BLaER1 (cell line): ENCODE data around the gene NLGN3.

Experiments used
- H3K27ac ChIP-seq: shearing (Covaris generic); formaldehyde crosslinking; 2 replicates; pipeline ENCODE4 v1.8.1; 2022
- H3K27me3 ChIP-seq: shearing (Covaris generic); formaldehyde crosslinking; 2 replicates; pipeline ENCODE4 v1.8.1; 2022
- H3K36me3 ChIP-seq: shearing (Covaris generic); formaldehyde crosslinking; 2 replicates; pipeline ENCODE4 v1.8.1; 2022
- H3K4me1 ChIP-seq: shearing (Covaris generic); formaldehyde crosslinking; 2 replicates; pipeline ENCODE4 v1.8.1; 2022
- H3K4me2 ChIP-seq: shearing (Covaris generic); formaldehyde crosslinking; 2 replicates; pipeline ENCODE4 v1.8.1; 2022
- H3K4me3 ChIP-seq: shearing (Covaris generic); formaldehyde crosslinking; 2 replicates; pipeline ENCODE4 v1.8.1; 2022
- H3K9ac ChIP-seq: shearing (Covaris generic); formaldehyde crosslinking; 2 replicates; pipeline ENCODE4 v1.8.1; 2022
- H3K9me3 ChIP-seq: shearing (Covaris generic); formaldehyde crosslinking; 2 replicates; pipeline ENCODE4 v1.8.1; 2022
- H4K20me1 ChIP-seq: shearing (Covaris generic); formaldehyde crosslinking; 2 replicates; pipeline ENCODE4 v1.8.1; 2022
- Cebpa-rat ChIP-seq: shearing (Covaris generic); IDR thresholded peaks from 2 replicates; pipeline ENCODE4 v1.8.1; 2022

Gene NLGN3

DNA sequence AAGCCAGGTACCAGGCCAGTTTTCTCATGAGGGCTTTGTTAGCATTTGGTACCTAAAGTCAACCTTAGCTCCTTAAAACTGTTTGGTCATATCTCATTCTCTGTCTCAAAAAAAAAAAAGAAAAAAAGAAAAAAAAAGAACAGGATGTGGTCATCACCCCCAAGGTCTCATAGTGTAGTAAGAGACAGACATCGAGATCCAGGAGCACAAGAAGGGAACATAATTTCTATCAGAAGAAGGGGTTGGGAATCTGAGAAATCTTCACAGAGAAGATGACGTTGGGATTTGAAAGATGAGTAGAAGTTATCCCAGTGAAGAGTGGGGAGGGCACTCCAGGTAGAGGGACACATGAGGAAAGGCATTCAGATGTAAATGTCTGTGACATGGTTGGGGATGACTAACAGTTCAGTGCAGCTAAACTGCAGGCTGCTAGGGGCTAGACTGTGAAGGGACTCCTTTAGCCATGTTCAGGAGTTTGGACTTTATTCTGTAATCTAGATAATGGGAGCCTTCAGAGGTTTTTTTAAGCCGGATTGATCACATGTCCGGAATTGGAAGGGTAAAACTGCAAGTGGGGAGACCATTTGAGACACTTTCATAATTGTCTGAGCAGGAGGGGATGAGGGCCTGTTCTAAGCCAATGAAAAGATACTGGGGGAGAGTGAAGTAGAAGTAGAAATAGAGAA, 51.5 kb downstream of the NLGN3 start:
- no peak overlapping the region for H3K9ac ChIP-seq
- no peak overlapping the region for H3K27ac ChIP-seq
- no peaks in the 10 kb centered on the region for H3K9me3 ChIP-seq
- TF ChIP-seq Cebpa-rat, result no peak
- H3K4me1 ChIP-seq, result peaks cover 4% of the 10 kb centered on the region
- no peak overlapping the region for H3K4me3 ChIP-seq
- peaks cover 16% of the 10 kb centered on the region; the same call in 1 of the 2 replicates for H3K27me3 ChIP-seq
- H3K4me2 ChIP-seq, result peak overlapping the region; percentile 2; the same call in 1 of the 2 replicates
- no peaks in the 10 kb centered on the region for H4K20me1 ChIP-seq
- H3K36me3 ChIP-seq, result no peaks in the 10 kb centered on the region

- no peak for TF ChIP-seq Cebpa-rat
- Histone ChIP-seq H3K4me3 (peak overlapping the region; percentile 42; the same call in 1 of the 2 replicates), H3K27ac (peak overlapping the region; percentile 11; the same call in 1 of the 2 replicates), H3K36me3 (no peaks in the 10 kb centered on the region), H3K9ac (0 out of 2 replicates have a peak overlapping the region, but pooled peaks have one; percentile 2), H3K4me1 (peaks cover 4% of the 10 kb centered on the region), H3K9me3 (no peaks in the 10 kb centered on the region), H3K27me3 (peaks cover 16% of the 10 kb centered on the region; the same call in 1 of the 2 replicates), H4K20me1 (no peaks in the 10 kb centered on the region), H3K4me2 (peak overlapping the region; percentile 54)
These were observed 53.4 kb downstream of the NLGN3 start for GRCh38 chrX:71198066-71198465.

- H3K4me2 ChIP-seq, result no peak overlapping the region
- no peaks in the 10 kb centered on the region for H3K36me3 ChIP-seq
- no peak overlapping the region for H3K9ac ChIP-seq
- H3K4me1 ChIP-seq, result peaks cover 4% of the 10 kb centered on the region
- no peaks in the 10 kb centered on the region for H4K20me1 ChIP-seq
- no peaks in the 10 kb centered on the region for H3K9me3 ChIP-seq
- no peak overlapping the region for H3K27ac ChIP-seq
- H3K4me3 ChIP-seq, result no peak overlapping the region
- TF ChIP-seq Cebpa-rat, result no peak
- H3K27me3 ChIP-seq, result peaks cover 16% of the 10 kb centered on the region; the same call in 1 of the 2 replicates
These were observed 54.8 kb downstream of the NLGN3 start for GRCh38 chrX:71199252-71200008.

- H4K20me1 ChIP-seq, result no peaks in the 10 kb centered on the region
These were observed 66.2 kb downstream of the NLGN3 start for GRCh38 chrX:71210816-71211215.

GRCh38 chrX:71212536-71212935, 67.9 kb downstream of the NLGN3 start:
- H3K4me2 ChIP-seq, result no peak overlapping the region
- no peaks in the 10 kb centered on the region for H4K20me1 ChIP-seq
- no peaks in the 10 kb centered on the region for H3K36me3 ChIP-seq

More at GRCh38 chrX:71210816-71211215, 66.2 kb downstream of the NLGN3 start:
- Histone ChIP-seq H3K27me3 (peaks cover 33% of the 10 kb centered on the region), H3K27ac (no peak overlapping the region), H3K4me1 (no peaks in the 10 kb centered on the region), H3K9ac (no peak overlapping the region), H3K4me3 (no peak overlapping the region), H3K9me3 (no peaks in the 10 kb centered on the region), H3K36me3 (no peaks in the 10 kb centered on the region), H3K4me2 (no peak overlapping the region)
- TF ChIP-seq Cebpa-rat, result no peak

DNA sequence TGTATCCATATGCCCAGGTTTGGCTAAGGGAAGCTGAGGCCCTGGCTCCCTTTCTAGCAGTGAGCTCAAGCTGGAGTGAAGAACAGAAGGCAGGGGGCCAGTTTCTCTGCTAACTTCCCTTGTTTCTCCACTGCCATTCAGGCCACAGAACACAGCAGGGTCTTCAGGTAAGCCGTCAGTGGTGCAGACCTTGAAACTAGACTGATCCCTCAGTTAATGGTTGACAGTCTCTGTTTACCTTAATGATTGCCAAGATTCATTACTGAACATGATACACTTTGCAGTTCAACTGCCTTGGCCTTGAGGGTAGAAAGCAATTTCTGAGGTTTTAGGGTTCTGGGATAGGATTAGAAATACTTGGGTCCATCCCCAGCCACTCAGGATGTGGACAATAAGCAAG, 69.5 kb downstream of the NLGN3 start:
- peaks cover 40% of the 10 kb centered on the region for H3K27me3 ChIP-seq
- no peaks in the 10 kb centered on the region for H3K36me3 ChIP-seq
- H3K9me3 ChIP-seq, result no peaks in the 10 kb centered on the region
- no peak overlapping the region for H3K4me3 ChIP-seq
- H4K20me1 ChIP-seq, result no peaks in the 10 kb centered on the region
- no peak overlapping the region for H3K4me2 ChIP-seq
- no peak overlapping the region for H3K27ac ChIP-seq
- H3K9ac ChIP-seq, result no peak overlapping the region
- TF ChIP-seq Cebpa-rat, result no peak
- H3K4me1 ChIP-seq, result no peaks in the 10 kb centered on the region

More at GRCh38 chrX:71212536-71212935, 67.9 kb downstream of the NLGN3 start:
- no peak for TF ChIP-seq Cebpa-rat
- Histone ChIP-seq H3K9ac (no peak overlapping the region), H3K27ac (no peak overlapping the region), H3K4me3 (no peak overlapping the region), H3K27me3 (peaks cover 43% of the 10 kb centered on the region), H3K4me1 (no peaks in the 10 kb centered on the region), H3K9me3 (no peaks in the 10 kb centered on the region)

DNA sequence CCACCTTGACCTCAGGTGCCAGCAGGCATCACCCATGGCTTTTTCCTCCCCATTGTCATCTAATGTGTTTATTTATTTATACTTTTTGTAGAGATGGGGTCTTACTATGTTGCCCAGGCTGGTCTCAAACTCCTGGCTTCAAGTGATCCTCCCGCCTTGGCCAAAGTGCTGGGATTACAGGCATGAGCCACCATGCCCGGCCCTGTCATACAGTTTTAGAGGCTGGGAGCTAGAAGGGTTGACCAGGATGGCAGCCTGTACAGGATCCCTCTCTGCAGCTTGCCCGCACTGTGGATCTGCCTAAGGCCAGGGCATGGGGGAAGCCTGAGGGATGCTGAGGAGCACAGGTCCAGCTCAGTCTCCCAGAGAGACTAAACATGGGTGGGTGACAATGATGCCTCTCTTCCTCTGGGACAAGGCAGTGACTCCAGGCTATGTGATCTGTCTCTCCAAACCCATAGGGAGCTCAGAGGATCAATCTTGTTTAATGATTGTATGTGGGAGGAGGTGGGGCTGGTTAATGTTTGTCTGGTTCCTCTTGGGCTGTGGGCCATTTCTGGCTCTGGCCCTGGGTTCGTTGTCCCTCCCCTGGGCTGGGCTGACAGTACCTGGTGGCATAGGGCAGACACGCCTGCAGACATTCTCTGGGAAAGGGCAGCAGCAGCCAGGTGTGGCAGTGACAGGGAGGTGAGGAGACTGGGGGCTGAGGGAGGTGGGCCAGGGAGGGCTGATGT, 70.1 kb downstream of the NLGN3 start:
- H3K4me2 ChIP-seq, result no peak overlapping the region
- H3K4me1 ChIP-seq, result no peaks in the 10 kb centered on the region
- H3K27me3 ChIP-seq, result peaks cover 40% of the 10 kb centered on the region
- H3K4me3 ChIP-seq, result no peak overlapping the region
- H3K36me3 ChIP-seq, result no peaks in the 10 kb centered on the region
- H3K27ac ChIP-seq, result no peak overlapping the region
- H3K9ac ChIP-seq, result no peak overlapping the region
- no peaks in the 10 kb centered on the region for H4K20me1 ChIP-seq
- no peak for TF ChIP-seq Cebpa-rat
- H3K9me3 ChIP-seq, result no peaks in the 10 kb centered on the region

- no peaks in the 10 kb centered on the region for H3K4me1 ChIP-seq
- H3K9me3 ChIP-seq, result no peaks in the 10 kb centered on the region
- no peaks in the 10 kb centered on the region for H3K36me3 ChIP-seq
- no peak for TF ChIP-seq Cebpa-rat
- no peak overlapping the region for H3K4me2 ChIP-seq
- H3K4me3 ChIP-seq, result no peak overlapping the region
- peaks cover 40% of the 10 kb centered on the region for H3K27me3 ChIP-seq
- H4K20me1 ChIP-seq, result no peaks in the 10 kb centered on the region
- no peak overlapping the region for H3K27ac ChIP-seq
- no peak overlapping the region for H3K9ac ChIP-seq
These were observed 70.8 kb downstream of the NLGN3 start for GRCh38 chrX:71215338-71215912.

GRCh38 chrX:71216485-71216884, 71.8 kb downstream of the NLGN3 start:
- Histone ChIP-seq H3K27me3 (peaks cover 40% of the 10 kb centered on the region), H3K4me2 (no peak overlapping the region), H4K20me1 (no peaks in the 10 kb centered on the region), H3K9me3 (no peaks in the 10 kb centered on the region), H3K4me1 (no peaks in the 10 kb centered on the region), H3K4me3 (no peak overlapping the region), H3K9ac (no peak overlapping the region), H3K27ac (no peak overlapping the region), H3K36me3 (no peaks in the 10 kb centered on the region)
- no peak for TF ChIP-seq Cebpa-rat
